ENCODE measurements around the gene PYGL. TPM values are rescaled to one million over a fixed set of nuclear protein-coding genes. Genes with fewer than 3 reads are reported as not detected.
A peak's percentile ranks its signal among the peaks of the same experiment; 100 is the strongest.

The PYGL gene
- total RNA-seq, 1 donor from 2014 or later = 65.6 TPM

- H3K36me3 ChIP-seq = peaks cover 18% of the 10 kb centered on the region
- no peaks in the 10 kb centered on the region for H3K9me3 ChIP-seq
- H3K27me3 ChIP-seq (ENCODE audit: low read depth) = no peaks in the 10 kb centered on the region
- no peaks in the 10 kb centered on the region for H3K4me1 ChIP-seq
- H3K27ac ChIP-seq = no peak overlapping the region
- H3K4me3 ChIP-seq = no peak overlapping the region
- no peak for TF ChIP-seq CTCF (IDR thresholded peaks at IDR 0.05)
- peak in 1 of 2 donors; percentile 33 for ATAC-seq
- no peak for DNase-seq
- intact Hi-C loops (cut with DNase I) = no loop called here
Measured at GRCh38 chr14:50936882-50937281, 7.4 kb downstream of the PYGL start.

GRCh38 chr14:50936016-50936340, 8.3 kb downstream of the PYGL start:
- no peaks in the 10 kb centered on the region for H3K4me1 ChIP-seq
- H3K27me3 ChIP-seq (ENCODE audit: low read depth) = no peaks in the 10 kb centered on the region
- H3K36me3 ChIP-seq = peaks cover 26% of the 10 kb centered on the region
- H3K9me3 ChIP-seq = no peaks in the 10 kb centered on the region
- ATAC-seq (no peak), DNase-seq (no peak)
- TF ChIP-seq CTCF (IDR thresholded peaks at IDR 0.05) = no peak
- H3K27ac ChIP-seq = no peak overlapping the region
- intact Hi-C loops (cut with DNase I) = no loop called here
- H3K4me3 ChIP-seq = no peak overlapping the region

- peaks cover 32% of the 10 kb centered on the region for H3K36me3 ChIP-seq
- no peaks in the 10 kb centered on the region for H3K9me3 ChIP-seq
- no peaks in the 10 kb centered on the region for H3K4me1 ChIP-seq
- no peak overlapping the region for H3K4me3 ChIP-seq
- no peaks in the 10 kb centered on the region for H3K27me3 ChIP-seq (ENCODE audit: low read depth)
- no peak for ATAC-seq
- TF ChIP-seq CTCF (IDR thresholded peaks at IDR 0.05) = no peak
- no peak overlapping the region for H3K27ac ChIP-seq
- no peak for DNase-seq
- intact Hi-C loops (cut with DNase I) = no loop called here
Measured at GRCh38 chr14:50935126-50936015, 8.9 kb downstream of the PYGL start.

GRCh38 chr14:50932592-50933495, 11.4 kb downstream of the PYGL start:
- Histone ChIP-seq H3K4me3 (no peak overlapping the region), H3K9me3 (no peaks in the 10 kb centered on the region), H3K36me3 (peaks cover 41% of the 10 kb centered on the region), H3K27ac (no peak overlapping the region), H3K4me1 (no peaks in the 10 kb centered on the region), H3K27me3 (ENCODE audit: low read depth) (no peaks in the 10 kb centered on the region)
- intact Hi-C loops (cut with DNase I) = no loop called here
- no peak for TF ChIP-seq CTCF (IDR thresholded peaks at IDR 0.05)
- ATAC-seq (no peak), DNase-seq (no peak)

GRCh38 chr14:50932156-50932555, 12.1 kb downstream of the PYGL start:
- Histone ChIP-seq H3K4me3 (no peak overlapping the region), H3K36me3 (peaks cover 41% of the 10 kb centered on the region), H3K27me3 (ENCODE audit: low read depth) (no peaks in the 10 kb centered on the region), H3K4me1 (no peaks in the 10 kb centered on the region), H3K9me3 (no peaks in the 10 kb centered on the region), H3K27ac (no peak overlapping the region)
- no peak for ATAC-seq
- TF ChIP-seq CTCF (IDR thresholded peaks at IDR 0.05) = no peak
- intact Hi-C loops (cut with DNase I) = no loop called here
- no peak for DNase-seq
